Measurements from ENCODE around the gene DPP6. TPM values are rescaled to one million over a fixed set of nuclear protein-coding genes. Genes with fewer than 3 reads are reported as not detected.

The DPP6 gene
- total and polyA plus RNA-seq, 9 of the 15 experiments (the other 6 are each of a cell fraction or from before 2014, with no cell fraction given), result not detected

DNA sequence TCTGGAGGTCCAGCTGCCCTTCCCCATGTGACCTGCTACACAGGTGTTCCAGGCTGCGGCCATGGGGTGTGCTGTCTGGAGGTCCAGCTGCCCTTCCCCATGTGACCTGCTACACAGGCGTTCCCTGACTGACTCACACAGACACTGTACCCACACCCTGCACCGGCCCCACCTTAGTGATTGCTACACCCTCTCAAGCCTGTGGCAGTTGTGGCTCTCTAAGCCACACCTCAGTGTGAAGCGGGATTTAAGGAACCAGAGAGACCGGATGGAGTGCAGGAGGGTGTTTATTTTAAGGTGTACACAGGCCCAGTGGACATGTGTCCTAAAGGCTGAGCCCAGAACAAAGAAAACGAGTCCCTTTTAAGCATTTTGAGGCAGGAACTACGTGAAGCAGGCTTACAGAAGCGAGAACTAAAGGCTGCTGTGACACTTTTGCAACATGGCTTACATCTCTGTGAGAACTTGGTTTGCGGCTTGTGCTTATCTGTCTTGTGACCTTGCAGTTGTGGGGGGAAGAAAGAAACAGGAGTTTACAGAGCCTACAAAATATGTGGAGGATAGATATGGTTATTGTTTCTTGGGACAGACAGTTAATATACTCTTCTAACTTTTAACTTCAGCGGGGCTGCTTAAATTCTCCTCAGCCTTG, 624.4 kb downstream of the DPP6 start (continued):
- TF ChIP-seq, protein P1, sequence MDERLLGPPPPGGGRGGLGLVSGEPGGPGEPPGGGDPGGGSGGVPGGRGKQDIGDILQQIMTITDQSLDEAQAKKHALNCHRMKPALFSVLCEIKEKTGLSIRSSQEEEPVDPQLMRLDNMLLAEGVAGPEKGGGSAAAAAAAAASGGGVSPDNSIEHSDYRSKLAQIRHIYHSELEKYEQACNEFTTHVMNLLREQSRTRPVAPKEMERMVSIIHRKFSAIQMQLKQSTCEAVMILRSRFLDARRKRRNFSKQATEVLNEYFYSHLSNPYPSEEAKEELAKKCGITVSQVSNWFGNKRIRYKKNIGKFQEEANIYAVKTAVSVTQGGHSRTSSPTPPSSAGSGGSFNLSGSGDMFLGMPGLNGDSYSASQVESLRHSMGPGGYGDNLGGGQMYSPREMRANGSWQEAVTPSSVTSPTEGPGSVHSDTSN (CRISPR knock-in tag; IDR thresholded peaks at IDR 0.05; ENCODE audit: low read depth), result no peak
- TF ChIP-seq, protein P1 (tag; conservative IDR thresholded peaks at IDR 0.05; ENCODE audit: low read depth), result peak; percentile 10; the same call in 1 of the 2 replicates
- TF ChIP-seq ZNF263 (CRISPR knock-in tag; IDR thresholded peaks at IDR 0.05; ENCODE audit: borderline replicate concordance) (no peak), SMAD3 (CRISPR knock-in tag; conservative IDR thresholded peaks at IDR 0.05) (0 out of 2 replicates have a peak, but pooled peaks have one; percentile 10), ESRRB (CRISPR knock-in tag; IDR thresholded peaks at IDR 0.05; ENCODE audit: borderline replicate concordance) (no peak), SMARCE1 (IDR thresholded peaks at IDR 0.05) (peak; percentile 91), ZNF384 (IDR thresholded peaks at IDR 0.05; ENCODE audit: low read depth, low read length) (no peak), STAT5B (CRISPR knock-in tag; IDR thresholded peaks at IDR 0.05) (no peak), ZNF445 (CRISPR knock-in tag; IDR thresholded peaks at IDR 0.05; ENCODE audit: low read depth) (no peak), GATAD2B (IDR thresholded peaks at IDR 0.05; ENCODE audit: borderline replicate concordance) (peak; percentile 51; the same call in 1 of the 2 replicates), POLR3G (IDR thresholded peaks at IDR 0.05; ENCODE audit: extremely low read depth, insufficient read length, insufficient replicate concordance) (no peak)
- TF ChIP-seq, protein P2, sequence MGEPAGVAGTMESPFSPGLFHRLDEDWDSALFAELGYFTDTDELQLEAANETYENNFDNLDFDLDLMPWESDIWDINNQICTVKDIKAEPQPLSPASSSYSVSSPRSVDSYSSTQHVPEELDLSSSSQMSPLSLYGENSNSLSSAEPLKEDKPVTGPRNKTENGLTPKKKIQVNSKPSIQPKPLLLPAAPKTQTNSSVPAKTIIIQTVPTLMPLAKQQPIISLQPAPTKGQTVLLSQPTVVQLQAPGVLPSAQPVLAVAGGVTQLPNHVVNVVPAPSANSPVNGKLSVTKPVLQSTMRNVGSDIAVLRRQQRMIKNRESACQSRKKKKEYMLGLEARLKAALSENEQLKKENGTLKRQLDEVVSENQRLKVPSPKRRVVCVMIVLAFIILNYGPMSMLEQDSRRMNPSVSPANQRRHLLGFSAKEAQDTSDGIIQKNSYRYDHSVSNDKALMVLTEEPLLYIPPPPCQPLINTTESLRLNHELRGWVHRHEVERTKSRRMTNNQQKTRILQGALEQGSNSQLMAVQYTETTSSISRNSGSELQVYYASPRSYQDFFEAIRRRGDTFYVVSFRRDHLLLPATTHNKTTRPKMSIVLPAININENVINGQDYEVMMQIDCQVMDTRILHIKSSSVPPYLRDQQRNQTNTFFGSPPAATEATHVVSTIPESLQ (CRISPR knock-in tag; IDR thresholded peaks at IDR 0.05), result peak; percentile 90
- TF ChIP-seq, protein P3, sequence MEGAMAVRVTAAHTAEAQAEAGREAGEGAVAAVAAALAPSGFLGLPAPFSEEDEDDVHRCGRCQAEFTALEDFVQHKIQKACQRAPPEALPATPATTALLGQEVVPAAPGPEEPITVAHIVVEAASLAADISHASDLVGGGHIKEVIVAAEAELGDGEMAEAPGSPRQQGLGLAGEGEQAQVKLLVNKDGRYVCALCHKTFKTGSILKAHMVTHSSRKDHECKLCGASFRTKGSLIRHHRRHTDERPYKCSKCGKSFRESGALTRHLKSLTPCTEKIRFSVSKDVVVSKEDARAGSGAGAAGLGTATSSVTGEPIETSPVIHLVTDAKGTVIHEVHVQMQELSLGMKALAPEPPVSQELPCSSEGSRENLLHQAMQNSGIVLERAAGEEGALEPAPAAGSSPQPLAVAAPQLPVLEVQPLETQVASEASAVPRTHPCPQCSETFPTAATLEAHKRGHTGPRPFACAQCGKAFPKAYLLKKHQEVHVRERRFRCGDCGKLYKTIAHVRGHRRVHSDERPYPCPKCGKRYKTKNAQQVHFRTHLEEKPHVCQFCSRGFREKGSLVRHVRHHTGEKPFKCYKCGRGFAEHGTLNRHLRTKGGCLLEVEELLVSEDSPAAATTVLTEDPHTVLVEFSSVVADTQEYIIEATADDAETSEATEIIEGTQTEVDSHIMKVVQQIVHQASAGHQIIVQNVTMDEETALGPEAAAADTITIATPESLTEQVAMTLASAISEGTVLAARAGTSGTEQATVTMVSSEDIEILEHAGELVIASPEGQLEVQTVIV (CRISPR knock-in tag; IDR thresholded peaks at IDR 0.05; ENCODE audit: borderline replicate concordance), result peak; percentile 85
- TF ChIP-seq, protein P4, sequence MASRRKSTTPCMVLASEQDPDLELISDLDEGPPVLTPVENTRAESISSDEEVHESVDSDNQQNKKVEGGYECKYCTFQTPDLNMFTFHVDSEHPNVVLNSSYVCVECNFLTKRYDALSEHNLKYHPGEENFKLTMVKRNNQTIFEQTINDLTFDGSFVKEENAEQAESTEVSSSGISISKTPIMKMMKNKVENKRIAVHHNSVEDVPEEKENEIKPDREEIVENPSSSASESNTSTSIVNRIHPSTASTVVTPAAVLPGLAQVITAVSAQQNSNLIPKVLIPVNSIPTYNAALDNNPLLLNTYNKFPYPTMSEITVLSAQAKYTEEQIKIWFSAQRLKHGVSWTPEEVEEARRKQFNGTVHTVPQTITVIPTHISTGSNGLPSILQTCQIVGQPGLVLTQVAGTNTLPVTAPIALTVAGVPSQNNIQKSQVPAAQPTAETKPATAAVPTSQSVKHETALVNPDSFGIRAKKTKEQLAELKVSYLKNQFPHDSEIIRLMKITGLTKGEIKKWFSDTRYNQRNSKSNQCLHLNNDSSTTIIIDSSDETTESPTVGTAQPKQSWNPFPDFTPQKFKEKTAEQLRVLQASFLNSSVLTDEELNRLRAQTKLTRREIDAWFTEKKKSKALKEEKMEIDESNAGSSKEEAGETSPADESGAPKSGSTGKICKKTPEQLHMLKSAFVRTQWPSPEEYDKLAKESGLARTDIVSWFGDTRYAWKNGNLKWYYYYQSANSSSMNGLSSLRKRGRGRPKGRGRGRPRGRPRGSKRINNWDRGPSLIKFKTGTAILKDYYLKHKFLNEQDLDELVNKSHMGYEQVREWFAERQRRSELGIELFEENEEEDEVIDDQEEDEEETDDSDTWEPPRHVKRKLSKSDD (conservative IDR thresholded peaks at IDR 0.05; ENCODE audit: low read length), result no peak
- TF ChIP-seq, protein P5, sequence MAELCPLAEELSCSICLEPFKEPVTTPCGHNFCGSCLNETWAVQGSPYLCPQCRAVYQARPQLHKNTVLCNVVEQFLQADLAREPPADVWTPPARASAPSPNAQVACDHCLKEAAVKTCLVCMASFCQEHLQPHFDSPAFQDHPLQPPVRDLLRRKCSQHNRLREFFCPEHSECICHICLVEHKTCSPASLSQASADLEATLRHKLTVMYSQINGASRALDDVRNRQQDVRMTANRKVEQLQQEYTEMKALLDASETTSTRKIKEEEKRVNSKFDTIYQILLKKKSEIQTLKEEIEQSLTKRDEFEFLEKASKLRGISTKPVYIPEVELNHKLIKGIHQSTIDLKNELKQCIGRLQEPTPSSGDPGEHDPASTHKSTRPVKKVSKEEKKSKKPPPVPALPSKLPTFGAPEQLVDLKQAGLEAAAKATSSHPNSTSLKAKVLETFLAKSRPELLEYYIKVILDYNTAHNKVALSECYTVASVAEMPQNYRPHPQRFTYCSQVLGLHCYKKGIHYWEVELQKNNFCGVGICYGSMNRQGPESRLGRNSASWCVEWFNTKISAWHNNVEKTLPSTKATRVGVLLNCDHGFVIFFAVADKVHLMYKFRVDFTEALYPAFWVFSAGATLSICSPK (IDR thresholded peaks at IDR 0.05; ENCODE audit: borderline replicate concordance), result no peak
